HG02763 (cell line): Measurements from ENCODE around the gene TGM2.
"Not testable (repeated sequence)": the region's sequence is repeated elsewhere in the genome, so short reads cannot be mapped to it uniquely, and the experiment has no call there.

Source experiments
- ATAC-seq: cut with Tn5 transposase; IDR thresholded peaks from one replicate; pipeline ENCODE4 v1.9.1; 2021; ENCODE audit warnings: mild to moderate bottlenecking, moderate library complexity; ENCODE audit not compliant: unreplicated experiment

Gene TGM2

DNA sequence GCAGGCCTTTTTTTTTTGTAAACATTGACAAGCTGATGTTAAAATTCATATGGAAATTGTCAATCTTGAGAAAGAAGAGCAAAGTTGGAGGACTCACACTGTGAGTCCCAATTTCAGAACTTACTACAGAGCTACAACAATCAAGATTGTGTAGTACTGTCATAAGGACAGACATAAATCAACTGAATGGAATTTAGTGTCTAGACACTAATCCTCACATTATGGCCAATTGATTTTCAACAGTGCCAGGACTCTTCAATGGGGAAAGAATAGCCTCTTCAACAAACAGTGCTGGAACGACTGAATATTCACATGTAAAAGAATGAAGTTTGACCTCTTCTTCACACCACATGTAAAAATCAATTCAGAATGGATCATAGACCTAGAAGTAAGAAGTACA is 60.8 kb downstream of the TGM2 start:
- no peak for ATAC-seq

DNA sequence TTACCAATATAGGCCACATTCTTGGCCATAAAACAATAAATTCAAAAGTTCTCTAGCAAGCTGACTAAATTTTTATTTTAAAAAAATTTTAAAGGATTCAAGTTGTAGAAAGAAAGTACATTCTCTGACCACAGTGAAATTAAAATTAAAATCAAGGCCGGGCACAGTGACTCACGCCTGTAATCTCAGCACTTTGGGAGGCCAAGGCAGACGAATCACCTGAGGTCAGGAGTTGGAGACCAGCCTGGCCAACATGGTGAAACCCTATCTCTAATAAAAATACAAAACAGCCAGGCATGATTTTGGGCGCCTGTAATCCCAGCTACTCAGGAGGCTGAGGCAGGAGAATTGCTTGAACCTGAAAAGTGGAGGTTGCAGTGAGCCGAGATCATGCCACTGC is 62.9 kb downstream of the TGM2 start:
- ATAC-seq = not testable (repeated sequence)

DNA sequence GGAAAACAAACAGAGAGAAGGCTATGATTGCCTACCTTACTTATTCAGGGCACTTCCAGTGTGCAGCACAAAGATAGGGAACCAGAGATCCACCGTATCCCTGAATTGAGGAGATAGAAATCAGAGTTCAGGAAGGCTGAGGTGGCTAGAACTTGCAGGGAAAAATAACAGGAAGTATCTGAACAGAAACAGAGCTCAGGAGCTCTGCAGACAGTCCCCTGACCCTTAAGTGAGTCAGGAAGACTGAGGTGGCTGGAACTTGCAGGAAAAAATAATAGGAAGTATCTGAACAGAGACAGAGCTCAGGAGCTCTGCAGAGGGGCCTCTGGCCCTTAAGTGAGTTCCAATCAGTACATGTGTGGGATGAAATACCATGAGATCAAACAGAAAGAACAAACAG is 66.1 kb downstream of the TGM2 start:
- no peak for ATAC-seq

DNA sequence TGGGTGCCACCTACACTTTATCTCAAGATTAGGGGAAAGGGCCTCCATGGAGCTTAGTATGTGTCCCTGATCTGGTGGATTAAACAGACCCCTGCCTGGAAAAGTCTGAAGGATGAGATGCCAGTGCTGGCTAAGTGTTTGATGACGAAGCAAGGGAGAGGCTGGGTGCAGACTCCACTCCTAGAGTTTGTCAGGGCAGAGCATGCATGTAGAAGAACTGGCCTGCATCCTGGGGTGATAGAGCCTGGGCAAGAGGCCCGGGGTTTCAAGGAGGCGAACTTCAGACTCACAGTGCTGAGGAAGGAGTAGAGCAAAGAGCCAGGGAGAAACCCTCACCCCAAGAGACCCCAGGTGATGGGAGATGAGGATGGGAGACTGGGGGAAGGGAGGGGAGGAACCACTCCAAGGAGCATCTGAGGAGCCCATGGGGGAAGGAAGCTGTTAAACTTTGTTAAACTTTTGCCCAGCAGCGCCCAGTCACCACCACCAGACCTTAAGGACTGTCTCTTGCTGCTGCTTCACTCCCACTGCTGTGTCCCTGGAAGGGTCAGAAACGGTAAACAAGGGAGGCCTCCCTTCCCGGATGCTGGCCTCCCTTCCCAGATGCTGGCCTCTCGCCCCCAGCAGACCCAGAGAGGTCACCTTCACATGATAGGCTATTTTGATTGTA is 69.9 kb downstream of the TGM2 start:
- no peak for ATAC-seq

DNA sequence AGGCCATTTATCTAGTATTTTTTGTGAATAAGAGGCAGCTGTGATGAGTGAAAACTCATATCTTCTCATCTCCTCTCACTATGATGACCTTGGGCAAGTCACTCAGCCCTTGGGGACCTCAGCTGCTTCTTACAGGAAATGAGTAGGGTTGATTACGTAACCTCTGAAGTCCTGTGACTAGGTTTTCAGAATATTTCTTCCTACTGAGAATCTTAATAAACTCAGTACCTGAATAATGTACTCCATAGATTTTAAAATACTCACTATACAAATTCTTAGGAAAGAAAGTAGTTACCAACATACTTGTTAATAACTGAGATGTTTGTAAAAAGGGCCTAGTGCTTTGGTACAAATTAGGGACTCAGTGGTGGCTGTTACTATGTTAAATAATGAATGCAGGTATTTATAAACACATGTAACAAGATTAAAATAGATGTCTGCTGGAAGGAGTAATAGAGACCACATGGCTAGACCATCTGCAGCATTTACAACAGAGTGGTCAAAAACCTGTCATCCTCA is 70.6 kb downstream of the TGM2 start:
- peak; percentile 56 for ATAC-seq

DNA sequence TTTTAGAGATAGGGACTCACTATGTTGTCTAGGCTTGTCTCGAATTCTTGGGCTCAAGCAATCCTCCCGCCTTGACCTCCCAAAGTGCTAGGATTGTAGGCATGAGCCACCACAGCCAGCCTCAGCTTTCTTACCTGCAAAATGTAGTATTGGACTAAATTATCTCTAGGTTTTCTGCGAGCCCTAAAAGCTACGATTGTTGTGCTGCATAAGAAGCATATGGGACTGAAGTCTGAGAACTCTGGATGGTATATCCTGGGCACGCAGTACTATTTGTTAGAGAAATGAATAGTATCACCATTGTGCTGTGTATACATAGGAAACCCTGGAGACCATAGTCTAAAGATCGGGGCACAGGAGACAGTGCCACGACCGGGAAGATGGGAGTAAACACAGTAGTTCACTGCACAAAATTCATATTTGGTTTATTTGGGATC is 71.4 kb downstream of the TGM2 start:
- no peak for ATAC-seq

DNA sequence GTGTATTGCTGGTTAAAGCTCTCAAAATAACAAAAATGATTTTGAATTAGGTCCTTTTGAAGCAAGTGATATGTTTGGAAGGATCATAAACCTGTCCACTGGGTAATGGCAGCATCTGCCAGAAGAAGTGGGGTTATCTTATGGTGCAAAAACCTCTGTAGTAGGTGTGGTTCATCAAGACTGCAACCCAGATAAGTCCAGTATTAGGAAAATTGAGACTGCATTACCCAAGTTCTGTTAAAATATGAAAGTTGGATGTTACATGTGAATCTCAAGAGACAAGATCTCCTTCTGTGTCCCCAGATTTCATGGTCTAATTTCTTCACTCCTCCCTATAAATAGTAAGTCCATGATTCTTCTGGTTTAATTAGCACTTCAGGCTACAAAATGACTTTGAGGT is 72.2 kb downstream of the TGM2 start:
- ATAC-seq = no peak

DNA sequence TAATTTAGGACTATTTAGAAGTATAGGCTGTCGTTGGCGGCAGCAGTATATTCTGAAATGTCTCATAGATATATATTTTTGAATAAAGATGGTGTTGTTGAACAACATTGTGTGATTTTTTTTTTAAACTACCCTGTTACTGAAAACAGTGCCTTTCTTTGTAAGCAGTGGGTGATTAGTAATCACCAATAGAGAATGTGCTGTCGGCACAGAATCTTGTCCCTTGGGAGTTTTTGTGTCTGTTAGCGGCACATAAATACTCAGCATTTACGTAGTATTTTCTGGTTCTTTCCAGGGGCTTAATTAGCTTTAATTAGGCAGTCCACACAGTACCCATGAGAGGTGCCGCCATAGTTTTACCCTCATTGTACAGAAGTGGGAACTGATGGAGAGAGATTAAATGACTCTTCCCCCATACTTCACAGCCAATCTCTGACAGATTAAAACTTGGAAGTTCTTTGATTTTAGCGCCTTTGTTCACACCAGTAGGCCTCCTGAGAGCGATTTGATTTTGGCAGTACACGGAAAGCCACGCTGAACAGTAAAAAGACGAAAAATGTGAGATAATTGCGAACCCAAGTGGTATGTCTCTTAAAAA is 72.7 kb downstream of the TGM2 start:
- ATAC-seq = no peak

DNA sequence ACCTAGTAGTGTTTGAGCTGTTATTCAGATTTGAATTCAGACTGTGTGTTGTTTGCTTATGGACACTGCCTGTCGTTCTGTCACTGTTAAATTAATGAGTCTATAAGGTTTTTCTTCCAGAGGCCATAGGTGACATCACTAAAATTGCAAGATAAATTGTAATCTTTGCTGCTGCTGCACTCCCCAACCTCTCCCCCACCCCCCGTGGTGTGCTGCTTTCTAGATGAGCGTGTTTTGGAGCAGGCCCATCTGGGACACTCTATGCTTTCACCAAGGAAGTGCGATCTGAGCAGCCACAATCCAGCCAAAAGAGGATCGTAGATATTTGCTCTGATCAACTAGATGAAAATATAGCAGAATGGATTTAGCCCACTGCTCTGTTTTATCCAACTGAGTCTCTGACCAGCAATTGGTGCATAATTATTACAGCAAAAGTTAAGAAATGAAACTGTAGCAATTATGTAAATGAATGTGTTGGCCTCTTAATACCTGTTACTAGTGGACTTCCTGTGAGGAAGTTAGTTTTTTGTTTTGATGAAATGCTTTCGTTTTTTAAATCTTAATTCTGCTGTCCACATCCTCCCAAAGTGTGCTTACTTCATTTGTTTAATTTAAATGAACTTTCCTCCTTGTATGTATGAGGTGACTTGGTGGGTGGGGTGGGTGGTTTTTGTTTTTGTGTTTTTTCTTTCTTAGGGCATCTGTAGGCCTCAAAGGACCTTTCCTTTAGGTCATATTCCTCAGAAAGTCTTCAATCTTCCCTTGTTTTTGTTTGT is 73.4 kb downstream of the TGM2 start:
- ATAC-seq = no peak

DNA sequence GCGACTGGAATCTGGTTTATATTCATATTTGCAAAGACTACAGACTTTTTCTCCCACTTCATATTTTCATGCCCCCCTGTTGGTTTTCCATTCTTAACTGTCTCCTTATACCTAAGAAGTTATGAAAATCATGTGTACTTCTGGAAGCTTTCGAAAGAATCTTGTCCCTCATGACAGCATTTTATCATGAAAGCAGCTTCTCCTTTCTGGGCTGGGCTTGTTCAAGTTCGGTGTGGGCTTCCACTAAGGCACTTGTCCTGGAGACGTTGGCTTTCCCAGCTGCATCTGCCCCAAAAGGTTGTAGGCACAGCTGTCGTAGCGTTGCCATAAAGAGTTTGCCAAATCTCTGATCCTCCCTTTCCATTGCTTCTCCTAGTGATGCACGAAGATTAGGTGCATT is 75.0 kb downstream of the TGM2 start:
- ATAC-seq = no peak

DNA sequence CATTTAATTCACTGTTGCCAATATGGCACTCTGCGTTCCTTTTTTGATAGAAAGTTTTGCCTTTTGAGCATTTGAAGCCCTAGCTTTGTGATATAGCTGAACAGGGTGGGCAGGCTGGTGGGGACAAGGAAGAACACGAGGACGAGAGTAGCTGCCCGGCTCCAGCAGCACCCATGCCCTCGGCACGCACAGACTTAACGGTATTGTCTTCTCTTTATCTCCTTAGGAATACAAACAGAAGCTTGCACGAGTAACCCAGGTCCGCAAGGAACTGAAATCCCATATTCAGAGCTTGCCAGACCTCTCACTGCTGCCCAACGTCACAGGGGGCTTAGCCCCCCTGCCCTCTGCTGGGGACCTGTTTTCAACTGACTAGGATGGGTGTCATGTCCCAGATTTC is 75.6 kb downstream of the TGM2 start:
- no peak for ATAC-seq

DNA sequence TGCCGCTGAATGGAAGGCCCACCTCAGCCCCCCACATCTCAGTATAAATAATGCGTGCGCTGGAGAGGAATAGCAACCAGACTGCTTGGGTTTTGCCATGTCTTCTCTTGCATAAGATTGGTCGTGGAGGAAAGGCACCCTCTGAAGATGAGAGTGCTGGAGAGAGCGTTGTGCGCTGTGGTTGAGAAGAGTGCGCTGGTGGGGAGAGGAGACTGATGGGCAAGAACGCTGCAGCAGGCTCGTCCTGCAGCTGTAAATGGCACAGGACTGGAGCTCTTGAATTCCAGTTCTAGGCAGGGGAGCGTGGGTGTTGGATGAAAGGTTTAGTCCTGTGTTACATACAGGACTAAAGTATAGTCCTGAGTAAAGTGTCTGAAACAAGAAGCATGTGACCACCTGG is 80.0 kb downstream of the TGM2 start:
- no peak for ATAC-seq

DNA sequence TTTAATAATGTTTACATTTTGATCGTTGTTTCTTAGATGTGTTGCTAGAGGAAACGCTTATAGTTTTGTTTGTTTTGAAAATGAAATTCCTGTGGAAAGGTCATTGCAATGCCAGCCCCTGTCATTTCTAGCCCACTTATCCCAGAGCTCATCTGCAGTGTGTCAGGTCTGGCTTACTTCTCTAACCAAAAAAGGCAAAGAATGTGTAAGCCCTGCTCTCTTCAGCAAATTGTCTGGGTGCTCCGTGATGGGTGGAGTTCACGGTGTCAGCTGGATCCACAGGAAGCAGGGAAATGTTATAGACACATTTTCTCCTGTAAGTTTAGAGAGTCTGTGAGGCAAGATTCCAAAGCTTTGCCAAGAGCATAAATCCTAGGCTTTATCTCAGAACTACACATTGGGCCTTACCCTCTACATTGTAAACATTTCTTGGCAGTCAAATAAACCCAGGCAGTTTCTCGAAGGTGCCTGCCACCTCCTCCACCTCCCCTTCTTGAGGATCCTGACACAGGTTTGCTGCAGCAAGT is 80.6 kb downstream of the TGM2 start:
- no peak for ATAC-seq

DNA sequence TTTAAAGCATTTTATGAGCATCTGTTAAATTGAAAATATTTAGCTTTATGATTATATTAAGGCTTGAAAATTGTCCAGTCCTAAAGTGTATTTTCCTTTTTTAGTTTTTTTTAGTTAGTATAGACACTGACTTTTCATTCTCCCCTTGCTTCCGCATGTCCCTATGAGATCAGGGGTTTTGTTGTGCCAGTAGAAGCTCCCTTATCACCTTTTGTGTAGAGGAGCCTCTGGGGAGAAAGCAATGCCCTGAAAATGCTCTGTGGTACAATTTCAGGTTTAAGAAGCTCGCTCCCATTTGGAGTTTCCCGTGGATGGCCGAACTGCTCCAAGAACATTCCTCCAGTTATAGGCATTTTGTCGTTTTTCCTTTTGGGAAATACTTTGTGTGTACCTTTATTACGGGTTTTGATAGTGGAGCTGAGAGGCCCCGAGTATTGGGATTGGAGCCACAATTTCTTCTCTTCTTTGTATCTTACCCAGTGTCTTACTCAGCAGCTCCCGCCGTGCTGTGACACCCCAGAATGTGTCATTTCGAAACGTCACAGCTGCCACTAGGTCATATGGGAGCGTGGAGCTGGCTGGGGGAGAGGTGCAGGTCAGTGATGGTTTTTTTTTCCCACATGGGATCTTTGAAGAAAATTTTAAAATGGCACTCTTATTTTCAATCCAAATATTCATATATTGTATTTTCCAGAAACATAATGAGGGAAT is 81.6 kb downstream of the TGM2 start:
- ATAC-seq = no peak

DNA sequence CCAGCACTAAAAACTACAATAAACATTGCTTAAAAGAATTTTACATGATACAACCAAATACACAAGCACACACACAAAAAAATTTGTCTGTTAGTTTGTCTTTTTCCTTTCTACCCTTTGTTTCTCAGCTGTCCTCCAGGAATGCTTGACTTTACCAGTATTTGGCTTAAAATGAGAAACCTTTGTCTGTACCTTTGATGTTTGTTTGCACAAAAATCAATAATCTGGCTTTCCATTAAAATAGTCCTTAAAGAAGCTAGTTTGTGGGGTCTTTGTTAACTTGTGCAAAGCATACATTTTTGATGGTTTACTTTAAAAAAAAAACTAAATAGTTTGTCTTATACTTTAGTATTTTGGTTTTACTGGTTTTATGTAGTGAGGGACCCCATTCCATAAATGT is 82.2 kb downstream of the TGM2 start:
- no peak for ATAC-seq

DNA sequence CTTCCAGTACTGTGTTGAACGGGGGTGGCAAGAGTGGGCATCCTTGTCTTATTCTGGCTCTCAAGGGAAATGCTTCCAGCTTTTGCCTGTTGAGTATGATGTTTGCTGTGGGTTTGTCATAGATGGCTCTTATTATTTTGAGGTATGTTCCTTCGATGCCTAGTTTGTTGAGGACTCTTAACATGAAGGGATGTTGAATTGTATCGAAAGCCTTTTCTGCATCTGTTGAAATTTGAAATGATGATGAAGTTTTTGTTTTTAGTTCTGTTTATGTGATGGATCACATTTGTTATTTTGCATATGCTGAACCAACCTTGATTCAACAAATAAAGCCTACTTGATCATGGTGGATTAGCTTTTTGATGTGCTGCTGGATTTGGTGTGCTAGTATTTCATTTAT is 83.5 kb downstream of the TGM2 start:
- no peak for ATAC-seq

DNA sequence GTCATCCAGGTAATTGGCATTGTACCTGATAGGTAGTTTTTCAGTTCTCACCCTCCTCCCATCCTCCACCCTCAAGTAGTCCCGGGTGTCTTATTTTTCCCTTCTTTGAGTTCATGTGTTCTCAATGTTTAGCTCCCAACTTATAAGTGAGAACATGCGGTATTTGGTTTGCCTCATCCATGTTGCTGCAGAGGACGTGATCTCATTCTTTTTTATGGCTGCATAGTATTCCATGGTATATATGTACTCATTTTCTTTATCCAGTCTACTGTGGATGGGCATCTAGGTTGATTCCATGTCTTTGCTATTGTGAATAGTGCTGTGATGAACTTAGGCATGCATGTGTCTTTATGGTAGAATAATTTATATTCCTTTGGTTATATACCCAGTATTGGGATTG is 85.7 kb downstream of the TGM2 start:
- no peak for ATAC-seq

DNA sequence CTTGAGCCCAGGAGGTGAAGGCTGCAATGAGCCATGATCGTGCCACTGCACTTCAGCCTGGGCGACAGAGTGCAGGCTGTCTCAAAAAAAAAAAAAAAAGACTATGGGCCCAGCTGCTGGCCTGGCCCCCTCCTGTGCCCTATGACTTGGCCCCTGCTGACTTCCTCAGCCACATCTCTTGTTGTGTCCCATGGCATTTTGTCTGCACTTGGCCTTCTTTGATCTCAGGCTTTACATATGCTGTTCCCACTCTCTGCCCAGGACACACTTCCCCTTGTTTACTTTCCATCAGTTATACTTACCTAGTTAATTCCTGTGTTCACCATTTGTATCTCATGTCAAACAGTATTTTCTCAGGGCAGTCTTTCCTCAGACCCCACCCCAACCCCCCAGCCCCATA is 87.0 kb downstream of the TGM2 start:
- no peak for ATAC-seq
